ENCODE results near the gene CDH10. TPM values are rescaled to one million over a fixed set of nuclear protein-coding genes. Genes with fewer than 3 reads are reported as not detected.

CDH10 gene
- 1 to 10 TPM in 1 of 4 donors, under 1 TPM in 3; 0.47 to 1.4 (median 0.78) TPM for total RNA-seq
- polyA plus RNA-seq = 0.97 TPM
- long read RNA-seq, donor 1 = 0 reads
- long read RNA-seq, donor 2 = 0 reads
- long read RNA-seq, donor 3 = 0 reads
- long read RNA-seq, donor 4 = 0 reads

DNA sequence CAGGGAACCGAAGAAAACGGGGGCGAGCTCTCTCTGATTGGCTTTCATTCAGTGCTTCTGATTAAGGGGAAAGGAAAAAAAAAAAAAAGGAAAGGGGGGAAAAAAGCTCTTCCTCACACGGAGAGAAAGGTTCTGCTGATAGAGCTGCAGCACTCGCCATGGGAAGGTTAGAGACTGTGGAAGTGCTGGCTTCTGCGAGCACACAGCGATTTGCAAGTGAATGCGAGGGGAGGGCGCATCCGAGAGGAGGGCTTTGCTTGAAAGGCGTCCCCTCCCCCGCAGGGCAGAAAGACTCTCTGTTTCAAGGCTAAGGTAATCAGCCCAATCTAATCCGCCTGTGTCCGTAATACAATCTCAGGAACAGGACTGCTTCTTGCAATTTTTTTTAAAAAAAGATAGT lies at the start of gene CDH10:
Gene CDH10 (minus strand): TSS at position 218 of the 400 bp plus-strand sequence. CDS start 51,488 bp downstream, outside the sequence.
- Histone ChIP-seq H3K4me1 (ENCODE audit: control insufficient read depth, insufficient read depth, low read length) (no peaks in the 10 kb centered on the region), H3K27ac (ENCODE audit: low read length) (no peak within 1 kb of the TSS), H3K4me3 (ENCODE audit: low read length) (peak within 1 kb of the TSS; percentile 54), H3K9me3 (ENCODE audit: control insufficient read depth, low read length) (no peaks in the 10 kb centered on the region), H3K27me3 (ENCODE audit: control insufficient read depth, insufficient read depth) (no peaks in the 10 kb centered on the region)
- ATAC-seq = peak in 1 of 2 donors; percentile 36
- WGBS = under 1% methylated on average over 14 of the region's 14 CpGs
- peak; percentile 13 to 45 (median 20) for DNase-seq
- intact Hi-C loops (cut with DNase I) = loop anchor here in 2 of 4 donors (5.0 to 10.0 kb wide), 3 partner anchors 197 to 410 kb away; no protein-coding TSS in a partner anchor

DNA sequence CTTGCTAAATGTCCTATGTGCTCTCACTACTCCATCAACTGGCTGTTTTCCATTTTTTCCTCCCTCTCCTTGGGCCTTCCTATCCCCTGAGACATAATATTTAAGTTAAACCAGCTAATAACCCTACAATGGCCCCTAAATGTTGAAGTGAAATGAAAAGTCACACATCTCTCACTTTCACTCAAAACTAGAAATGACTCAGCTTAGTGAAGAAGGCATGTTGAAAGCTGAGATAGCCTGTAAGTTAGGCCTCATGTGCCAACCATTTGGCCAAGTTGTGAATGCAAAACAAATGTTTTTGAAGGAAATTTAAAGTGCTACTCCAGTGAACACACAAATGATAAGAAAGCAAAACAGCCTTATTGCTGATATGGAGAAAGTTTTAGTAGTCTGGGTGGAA lies 48.8 kb upstream of the CDH10 start:
- intact Hi-C loops (cut with DNase I) = no loop called here
- no peaks in the 10 kb centered on the region for H3K27me3 ChIP-seq (ENCODE audit: control insufficient read depth, insufficient read depth)
- DNase-seq = no peak
- H3K4me3 ChIP-seq (ENCODE audit: low read length) = no peak overlapping the region
- H3K27ac ChIP-seq (ENCODE audit: low read length) = no peak overlapping the region
- H3K4me1 ChIP-seq (ENCODE audit: control insufficient read depth, insufficient read depth, low read length) = no peaks in the 10 kb centered on the region
- H3K9me3 ChIP-seq (ENCODE audit: control insufficient read depth, low read length) = no peaks in the 10 kb centered on the region
- ATAC-seq = no peak

DNA sequence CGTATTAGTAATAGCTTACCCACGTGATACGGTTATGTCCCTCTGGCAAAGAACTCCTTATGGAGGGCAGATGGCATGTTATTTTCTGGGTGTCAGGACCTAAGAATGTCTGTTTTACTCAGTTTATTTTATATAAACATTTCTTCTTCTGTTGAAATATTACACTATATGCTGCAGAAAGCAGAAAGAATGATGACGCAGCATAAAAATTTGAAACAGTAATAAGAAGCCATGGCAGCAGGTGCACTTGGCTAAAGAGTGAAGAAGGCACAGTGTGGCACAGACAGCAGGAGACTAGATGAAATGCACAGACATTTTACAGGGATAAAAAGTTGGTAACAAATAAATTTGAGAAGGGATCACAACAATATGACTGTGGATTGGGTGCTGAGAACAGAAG lies 46.3 kb upstream of the CDH10 start:
- intact Hi-C loops (cut with DNase I) = no loop called here
- Histone ChIP-seq H3K27me3 (ENCODE audit: control insufficient read depth, insufficient read depth) (no peaks in the 10 kb centered on the region), H3K9me3 (ENCODE audit: control insufficient read depth, low read length) (peaks cover 4% of the 10 kb centered on the region), H3K4me1 (ENCODE audit: control insufficient read depth, insufficient read depth, low read length) (no peaks in the 10 kb centered on the region), H3K4me3 (ENCODE audit: low read length) (no peak overlapping the region), H3K27ac (ENCODE audit: low read length) (no peak overlapping the region)
- ATAC-seq = no peak
- 91% methylated on average over 4 of the region's 4 CpGs for WGBS
- no peak for DNase-seq

DNA sequence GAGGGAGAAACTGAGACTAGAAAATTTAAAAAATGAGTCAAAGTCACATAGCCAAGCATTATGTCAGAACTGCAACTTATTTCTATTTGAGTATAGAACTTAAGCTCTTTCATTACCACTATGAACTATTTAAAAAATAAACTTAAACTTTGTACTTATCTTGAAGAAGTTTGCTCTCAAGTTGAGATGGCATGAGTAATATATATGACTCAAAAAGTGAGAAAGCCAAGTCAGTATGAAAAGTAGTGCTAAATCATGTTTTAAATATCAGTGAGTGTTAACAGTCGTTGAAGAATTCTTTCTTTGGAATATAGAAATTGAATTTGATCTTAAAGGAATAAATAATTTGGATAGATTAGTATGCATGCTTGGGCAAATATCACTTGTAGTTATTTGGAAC lies 36.3 kb upstream of the CDH10 start:
- intact Hi-C loops (cut with DNase I) = no loop called here
- no peak overlapping the region for H3K4me3 ChIP-seq (ENCODE audit: low read length)
- 52% methylated on average over 1 of the region's 1 CpG for WGBS

DNA sequence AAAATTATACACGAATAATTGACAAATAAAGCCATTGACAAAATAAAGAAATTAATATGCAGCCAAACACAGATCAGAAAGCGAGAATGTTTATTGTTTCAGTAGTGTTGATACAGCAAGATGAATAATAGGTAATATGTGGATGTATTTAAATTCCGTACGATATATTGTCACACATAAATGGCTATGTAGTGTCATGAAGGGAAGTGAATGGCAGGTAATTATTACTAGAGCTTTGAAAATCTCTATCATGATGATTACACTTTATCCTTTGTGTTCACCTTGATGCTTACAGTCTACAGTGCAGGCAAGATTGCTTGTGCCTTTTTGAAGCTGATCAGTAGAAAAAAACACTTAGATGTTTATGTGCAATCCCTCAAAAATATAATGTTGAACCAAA lies 23.3 kb upstream of the CDH10 start:
- no peak overlapping the region for H3K4me3 ChIP-seq (ENCODE audit: low read length)
- ATAC-seq (no peak), DNase-seq (no peak)
- no peaks in the 10 kb centered on the region for H3K27me3 ChIP-seq (ENCODE audit: control insufficient read depth, insufficient read depth)
- H3K27ac ChIP-seq (ENCODE audit: low read length) = no peak overlapping the region
- intact Hi-C loops (cut with DNase I) = no loop called here
- WGBS = 84% methylated on average over 4 of the region's 4 CpGs
- peaks cover 3% of the 10 kb centered on the region for H3K9me3 ChIP-seq (ENCODE audit: control insufficient read depth, low read length)
- H3K4me1 ChIP-seq (ENCODE audit: control insufficient read depth, insufficient read depth, low read length) = no peaks in the 10 kb centered on the region

More for the DNA sequence above, 36.3 kb upstream of the CDH10 start:
- DNase-seq (no peak), ATAC-seq (no peak)
- Histone ChIP-seq H3K27me3 (ENCODE audit: control insufficient read depth, insufficient read depth) (no peaks in the 10 kb centered on the region), H3K9me3 (ENCODE audit: control insufficient read depth, low read length) (peaks cover 10% of the 10 kb centered on the region), H3K4me1 (ENCODE audit: control insufficient read depth, insufficient read depth, low read length) (no peaks in the 10 kb centered on the region), H3K27ac (ENCODE audit: low read length) (no peak overlapping the region)

DNA sequence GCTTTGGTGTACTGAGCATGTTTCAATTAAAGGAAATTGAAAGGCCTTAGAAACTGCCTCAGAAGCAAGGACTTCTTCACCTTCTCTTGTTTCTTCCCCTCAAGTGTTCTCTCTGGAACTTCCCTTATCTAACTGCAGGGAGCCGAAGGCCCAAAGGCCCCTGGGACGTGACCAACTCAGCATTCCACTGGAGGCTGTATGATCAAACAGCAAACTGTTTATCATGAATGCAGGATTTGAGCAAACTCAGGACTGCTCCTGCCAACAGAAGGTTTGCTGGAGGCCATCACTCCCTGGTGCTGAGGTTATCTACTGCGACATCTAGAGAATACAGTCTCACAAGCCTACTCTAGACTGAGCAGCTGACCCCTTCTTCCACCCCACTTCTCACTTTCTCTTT lies 4.8 kb upstream of the CDH10 start:
- peak in 1 of 3 donors; percentile 9 for DNase-seq
- intact Hi-C loops (cut with DNase I) = loop anchor here in 2 of 4 donors (10.0 kb wide), 2 partner anchors 205 to 415 kb away; no protein-coding TSS in a partner anchor
- Histone ChIP-seq H3K27me3 (ENCODE audit: control insufficient read depth, insufficient read depth) (no peaks in the 10 kb centered on the region), H3K4me1 (ENCODE audit: control insufficient read depth, insufficient read depth, low read length) (no peaks in the 10 kb centered on the region), H3K4me3 (ENCODE audit: low read length) (no peak overlapping the region), H3K27ac (ENCODE audit: low read length) (no peak overlapping the region), H3K9me3 (ENCODE audit: control insufficient read depth, low read length) (peaks cover 2% of the 10 kb centered on the region)
- 45% methylated on average over 3 of the region's 3 CpGs for whole genome bisulfite sequencing
- no peak for ATAC-seq

DNA sequence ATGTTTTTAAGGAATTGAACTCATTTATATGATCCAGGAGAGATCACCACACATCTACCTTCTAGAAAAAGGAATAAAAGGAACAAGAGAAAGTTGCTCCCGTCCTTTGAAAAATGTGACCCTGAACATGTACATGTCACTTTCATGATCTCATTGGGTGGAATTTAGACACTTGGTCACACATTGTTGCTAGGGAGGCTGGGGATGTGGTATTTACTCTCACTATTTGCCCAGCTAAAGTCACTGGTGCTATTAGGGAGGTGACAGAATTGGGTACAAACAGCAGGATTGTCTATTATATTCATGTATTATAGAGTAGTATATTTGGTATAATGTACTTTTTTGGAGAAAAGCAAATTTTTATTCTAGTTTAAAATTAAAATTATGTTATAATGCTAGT lies 2.1 kb upstream of the CDH10 start:
- Histone ChIP-seq H3K4me3 (ENCODE audit: low read length) (no peak overlapping the region), H3K4me1 (ENCODE audit: control insufficient read depth, insufficient read depth, low read length) (no peaks in the 10 kb centered on the region), H3K9me3 (ENCODE audit: control insufficient read depth, low read length) (peaks cover 2% of the 10 kb centered on the region), H3K27me3 (ENCODE audit: control insufficient read depth, insufficient read depth) (no peaks in the 10 kb centered on the region), H3K27ac (ENCODE audit: low read length) (no peak overlapping the region)
- 71% methylated on average over 1 of the region's 1 CpG for WGBS
- ATAC-seq = no peak
- no peak for DNase-seq
- intact Hi-C loops (cut with DNase I) = loop anchor here in 2 of 4 donors (10.0 kb wide), 2 partner anchors 202 to 412 kb away; no protein-coding TSS in a partner anchor

DNA sequence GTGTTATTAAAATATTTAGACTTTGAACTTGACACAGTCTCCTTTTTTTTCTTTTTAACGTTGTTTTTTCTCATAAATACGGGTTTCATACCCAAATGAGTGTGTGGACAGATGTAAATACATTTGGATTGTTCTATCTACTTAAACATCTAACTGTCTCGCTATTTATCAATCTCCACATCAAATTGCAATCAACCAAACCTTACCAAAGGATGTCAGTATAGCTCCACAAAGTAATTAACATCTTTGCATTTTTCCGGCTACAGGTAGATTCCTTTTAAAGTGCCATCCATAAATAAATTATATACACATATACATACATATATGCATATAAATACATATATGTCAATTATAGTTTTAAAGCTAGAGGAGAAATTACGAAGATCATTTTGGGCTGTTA lies 705 bp upstream of the CDH10 start:
- DNase-seq (no peak), ATAC-seq (no peak)
- no peaks in the 10 kb centered on the region for H3K9me3 ChIP-seq (ENCODE audit: control insufficient read depth, low read length)
- H3K4me1 ChIP-seq (ENCODE audit: control insufficient read depth, insufficient read depth, low read length) = no peaks in the 10 kb centered on the region
- intact Hi-C loops (cut with DNase I) = loop anchor here in 2 of 4 donors (10.0 kb wide), 2 partner anchors 201 to 411 kb away; no protein-coding TSS in a partner anchor
- H3K27me3 ChIP-seq (ENCODE audit: control insufficient read depth, insufficient read depth) = no peaks in the 10 kb centered on the region
- 49% methylated on average over 5 of the region's 5 CpGs for WGBS
- no peak overlapping the region for H3K27ac ChIP-seq (ENCODE audit: low read length)
- H3K4me3 ChIP-seq (ENCODE audit: low read length) = no peak overlapping the region

DNA sequence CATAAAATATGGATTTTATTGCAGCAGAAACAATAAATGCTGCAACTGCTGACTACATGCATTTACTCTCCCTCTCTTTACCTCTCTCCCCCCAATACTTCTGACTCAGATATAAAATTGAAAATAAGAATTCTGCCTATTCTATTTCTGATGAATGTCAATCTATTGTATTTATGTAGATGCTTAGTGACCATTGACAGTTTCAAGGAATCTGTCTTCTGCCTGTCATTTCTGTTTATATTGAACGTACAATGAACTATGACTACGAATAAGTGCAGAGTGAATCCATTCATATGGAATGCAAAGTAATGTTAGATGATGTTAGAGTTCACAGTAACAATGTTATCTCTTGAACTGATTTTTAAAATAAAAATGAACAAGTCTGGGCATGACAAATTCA lies 898 bp downstream of the CDH10 start:
- H3K27me3 ChIP-seq (ENCODE audit: control insufficient read depth, insufficient read depth) = no peaks in the 10 kb centered on the region
- 32% methylated on average over 2 of the region's 2 CpGs for WGBS
- no peak overlapping the region for H3K27ac ChIP-seq (ENCODE audit: low read length)
- H3K9me3 ChIP-seq (ENCODE audit: control insufficient read depth, low read length) = no peaks in the 10 kb centered on the region
- DNase-seq (no peak), ATAC-seq (no peak)
- H3K4me3 ChIP-seq (ENCODE audit: low read length) = no peak overlapping the region
- intact Hi-C loops (cut with DNase I) = loop anchor here in 2 of 4 donors (5.0 to 10.0 kb wide), 3 partner anchors 197 to 409 kb away; no protein-coding TSS in a partner anchor
- no peaks in the 10 kb centered on the region for H3K4me1 ChIP-seq (ENCODE audit: control insufficient read depth, insufficient read depth, low read length)

DNA sequence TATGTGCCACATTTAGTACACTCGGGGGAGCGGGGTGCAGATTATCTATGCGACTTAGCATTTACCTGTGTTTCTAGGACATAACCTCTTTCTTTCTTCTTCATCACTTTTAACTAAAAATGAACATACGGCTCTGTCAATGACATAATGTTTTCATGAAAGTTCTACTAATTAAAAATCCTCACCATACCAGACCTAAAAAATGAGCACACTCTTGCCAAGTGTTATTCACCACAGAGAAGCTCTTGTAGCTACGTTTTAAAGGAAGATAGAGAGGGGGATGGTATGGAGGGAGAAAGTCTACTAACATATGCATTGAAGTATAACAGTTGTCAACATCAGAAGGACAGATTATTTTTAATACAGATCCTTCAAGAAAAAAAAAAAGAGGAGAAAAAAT lies 1.6 kb downstream of the CDH10 start:
- 35% methylated on average over 5 of the region's 5 CpGs for WGBS
- no peaks in the 10 kb centered on the region for H3K27me3 ChIP-seq (ENCODE audit: control insufficient read depth, insufficient read depth)
- DNase-seq = no peak
- intact Hi-C loops (cut with DNase I) = loop anchor here in 2 of 4 donors (5.0 to 10.0 kb wide), 3 partner anchors 196 to 408 kb away; no protein-coding TSS in a partner anchor
- no peak for ATAC-seq
- no peaks in the 10 kb centered on the region for H3K9me3 ChIP-seq (ENCODE audit: control insufficient read depth, low read length)
- no peak overlapping the region for H3K4me3 ChIP-seq (ENCODE audit: low read length)
- H3K27ac ChIP-seq (ENCODE audit: low read length) = no peak overlapping the region
- H3K4me1 ChIP-seq (ENCODE audit: control insufficient read depth, insufficient read depth, low read length) = no peaks in the 10 kb centered on the region

DNA sequence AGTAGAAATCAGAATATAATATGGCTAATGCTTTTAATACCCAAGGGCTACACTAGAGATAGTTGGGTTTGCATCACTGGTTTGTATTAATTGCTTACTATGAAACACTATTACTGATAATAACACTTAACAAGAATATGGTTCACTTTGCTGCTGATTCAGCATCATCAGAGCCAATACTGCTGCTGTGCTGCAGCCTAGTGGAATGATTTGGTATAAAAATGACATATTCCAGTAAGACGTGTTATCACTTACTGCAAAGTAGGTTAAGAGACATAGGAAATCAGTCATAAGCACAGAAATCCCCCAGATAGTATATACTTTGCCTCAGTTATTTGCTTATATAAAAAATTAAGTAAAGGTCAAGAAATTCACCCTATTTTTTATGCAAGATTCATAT lies 2.8 kb downstream of the CDH10 start:
- no peak for DNase-seq
- Histone ChIP-seq H3K27ac (ENCODE audit: low read length) (no peak overlapping the region), H3K9me3 (ENCODE audit: control insufficient read depth, low read length) (no peaks in the 10 kb centered on the region), H3K4me1 (ENCODE audit: control insufficient read depth, insufficient read depth, low read length) (no peaks in the 10 kb centered on the region), H3K4me3 (ENCODE audit: low read length) (no peak overlapping the region), H3K27me3 (ENCODE audit: control insufficient read depth, insufficient read depth) (no peaks in the 10 kb centered on the region)
- intact Hi-C loops (cut with DNase I) = loop anchor here in 2 of 4 donors (5.0 to 10.0 kb wide), 3 partner anchors 195 to 407 kb away; no protein-coding TSS in a partner anchor
- 2% methylated on average over 1 of the region's 1 CpG for WGBS
- ATAC-seq = no peak
